ENCODE data around the gene SDF2L1.

- no peak for TF ChIP-seq RARB (CRISPR knock-in tag; IDR thresholded peaks at IDR 0.05)
- TF ChIP-seq TCF4 (CRISPR knock-in tag; IDR thresholded peaks at IDR 0.05; ENCODE audit: borderline replicate concordance): no peak
- no peak for TF ChIP-seq ARNTL (CRISPR knock-in tag; IDR thresholded peaks at IDR 0.05; ENCODE audit: borderline replicate concordance, low read depth)
- no peak for TF ChIP-seq CREB5 (CRISPR knock-in tag; IDR thresholded peaks at IDR 0.05; ENCODE audit: low read depth)
- TF ChIP-seq ZC3H10 (CRISPR knock-in tag; IDR thresholded peaks at IDR 0.05): no peak
- no peak for TF ChIP-seq TSHZ2 (CRISPR knock-in tag; IDR thresholded peaks at IDR 0.05)
- no peak for TF ChIP-seq PPARA (CRISPR knock-in tag; IDR thresholded peaks at IDR 0.05; ENCODE audit: borderline replicate concordance)
- TF ChIP-seq ZFP3 (CRISPR knock-in tag; IDR thresholded peaks at IDR 0.05): no peak
- TF ChIP-seq PATZ1 (CRISPR knock-in tag; IDR thresholded peaks at IDR 0.05; ENCODE audit: borderline replicate concordance): no peak
- no peak for TF ChIP-seq ZNF565 (CRISPR knock-in tag; conservative IDR thresholded peaks at IDR 0.05; ENCODE audit: low read depth)
- no peak for TF ChIP-seq GLIS3 (CRISPR knock-in tag; IDR thresholded peaks at IDR 0.05)
- TF ChIP-seq TOX (CRISPR knock-in tag; IDR thresholded peaks at IDR 0.05; ENCODE audit: borderline replicate concordance): no peak
- no peak for TF ChIP-seq ZFP30 (CRISPR knock-in tag; IDR thresholded peaks at IDR 0.05)
- no peak for TF ChIP-seq SNAI2 (CRISPR knock-in tag; IDR thresholded peaks at IDR 0.05)
These were observed 8.0 kb upstream of the SDF2L1 start for GRCh38 chr22:21634081-21634480.
